Caco-2 (cell line): Measurements from ENCODE around the gene KIAA0513. TPM values are rescaled to one million over a fixed set of nuclear protein-coding genes. Genes with fewer than 3 reads are reported as not detected.

Experiments
- BruUV-seq: library from RNA; stranded (reverse); fragments of 400-500 nt; replicated peaks from 2 replicates; lab custom pipeline; 2021; lab: Mats Ljungman, UMichigan
- CTCF ChIA-PET: fragments of 300-600 bp; sonication (Branson Sonifier 250); formaldehyde crosslinking; loops from one replicate; lab custom pipeline; 2022; ENCODE audit warnings: antibody characterized with exemption; lab: Charles Lee
- POLR2A ChIA-PET: fragments of 300-600 bp; sonication (Branson Sonifier 250); formaldehyde crosslinking; loops from one replicate; lab custom pipeline; 2022; ENCODE audit warnings: antibody characterized with exemption; lab: Charles Lee
- DNase-seq, 2 experiments: peaks; one replicate each; pipeline versions ENCODE4 v3.0.0 to v3.0.0-alpha.2; 2020 to 2022
- H3K27me3 ChIP-seq: replicated peaks from 2 replicates; pipeline ENCODE4 v1.6.0; 2011; ENCODE audit warnings: low read length; ENCODE audit not compliant: control insufficient read depth, insufficient read depth
- H3K36me3 ChIP-seq: 2 replicates; pipeline ENCODE4 v1.5.1; 2011; ENCODE audit warnings: low read length; ENCODE audit not compliant: control insufficient read depth, insufficient read depth
- H3K4me1 ChIP-seq: fragments of 250-450 bp; sonication (Bioruptor Pico); 2 replicates; pipeline ENCODE4 v1.5.1; 2020; ENCODE audit warnings: mild to moderate bottlenecking
- H3K4me3 ChIP-seq: 2 replicates; pipeline ENCODE4 v1.5.1; 2011; ENCODE audit warnings: low read depth, mild to moderate bottlenecking, control low read depth, low read length
- H3K9me3 ChIP-seq: fragments of 250-450 bp; sonication (Bioruptor Pico); 2 replicates; pipeline ENCODE4 v1.5.1; 2020; ENCODE audit warnings: mild to moderate bottlenecking, moderate library complexity
- H3K27ac Mint-ChIP-seq: one replicate; pipeline ENCODE4 v1.8.0; 2022; ENCODE audit warnings: mixed read lengths; ENCODE audit not compliant: unreplicated experiment
- H3K27me3 Mint-ChIP-seq: one replicate; pipeline ENCODE4 v1.8.0; 2022; ENCODE audit warnings: mixed read lengths; ENCODE audit not compliant: insufficient read depth, unreplicated experiment
- H3K36me3 Mint-ChIP-seq: one replicate; pipeline ENCODE4 v1.8.0; 2022; ENCODE audit warnings: mild to moderate bottlenecking, mixed read lengths; ENCODE audit not compliant: insufficient read depth, unreplicated experiment
- H3K4me1 Mint-ChIP-seq: one replicate; pipeline ENCODE4 v1.8.0; 2022; ENCODE audit warnings: low read depth, mixed read lengths; ENCODE audit not compliant: unreplicated experiment
- H3K4me3 Mint-ChIP-seq: one replicate; pipeline ENCODE4 v1.8.0; 2022; ENCODE audit warnings: mild to moderate bottlenecking, moderate library complexity, mixed read lengths; ENCODE audit not compliant: unreplicated experiment
- H3K9me3 Mint-ChIP-seq: one replicate; pipeline ENCODE4 v1.8.0; 2022; ENCODE audit warnings: mixed read lengths; ENCODE audit not compliant: unreplicated experiment
- intact Hi-C: fragments of 100-400 bp; cut with micrococcal nuclease; formaldehyde crosslinking; loops from one replicate; pipeline ENCODE4 v1.10.0; 2022; ENCODE audit not compliant: unreplicated experiment
- total RNA-seq: library from RNA; stranded (reverse); gene quantifications from 2 replicates; pipeline ENCODE4 v1.2.3, GENCODE V29; 2022
- TF ChIP-seq, protein P1 (sequence below), 2 experiments: fragments of 200-600 bp in 1 of 2; IDR thresholded peaks; 1 replicate in 1 of 2; 2 replicates in 1 of 2; pipeline versions ENCODE4 v1.5.1 to v1.8.0; 2011 to 2022; ENCODE audit warnings: antibody characterized with exemption in 1 of 2, control low read depth in 1 of 2, inconsistent platforms in 1 of 2, low read depth in 1 of 2, low read length in 1 of 2, mild to moderate bottlenecking in 1 of 2, moderate library complexity in 1 of 2; ENCODE audit not compliant: insufficient read depth in 1 of 2, severe bottlenecking in 1 of 2, unreplicated experiment in 1 of 2

KIAA0513 gene
- total RNA-seq, 1 experiment from 2014 or later = 7.9 TPM

DNA sequence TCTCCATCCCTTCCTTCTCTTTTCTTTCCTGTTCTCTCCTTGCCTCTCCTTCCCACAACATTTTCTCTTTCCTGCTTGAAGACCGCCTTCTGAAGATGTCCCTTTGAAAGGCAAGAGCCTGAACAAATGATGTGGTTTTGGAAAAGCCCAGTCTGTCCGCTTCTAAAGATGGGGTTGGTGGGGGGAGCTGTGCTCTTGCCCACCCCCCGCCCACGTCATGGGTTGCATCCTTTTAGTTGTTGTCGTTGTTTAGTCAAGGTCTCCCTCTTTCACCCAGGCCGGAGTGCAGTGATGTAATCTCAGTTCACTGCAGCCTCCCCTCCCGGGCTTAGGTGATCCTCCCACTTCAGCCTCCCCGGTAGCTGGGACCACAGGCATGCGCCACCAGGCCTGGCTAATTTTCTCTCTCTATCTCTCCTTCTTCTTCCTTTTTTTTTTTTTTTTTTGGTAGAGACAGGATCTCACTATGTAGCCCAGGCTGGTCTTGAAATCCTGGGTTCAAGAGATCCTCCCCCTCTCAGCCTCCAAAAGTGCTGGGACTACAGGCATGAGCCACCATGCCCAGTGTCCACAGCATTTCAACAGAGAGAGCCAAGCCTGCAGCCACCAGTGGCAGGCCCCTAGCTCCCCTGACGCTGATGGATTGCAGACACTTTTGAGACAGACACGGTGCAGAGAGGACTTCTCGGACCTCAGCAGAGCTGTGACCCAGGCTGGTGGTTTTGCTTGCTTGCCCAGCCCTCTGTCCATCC, 110.7 kb downstream of the KIAA0513 start:
- ChIA-PET POLR2A (no interaction called here), CTCF (interaction anchor here (0.7 to 1.9 kb wide), 4 partner anchors 10 to 192 kb away, joined by 3 to 8 read pairs (median 4); no protein-coding TSS in a partner anchor)
- Histone ChIP-seq H3K36me3 (no peaks in the 10 kb centered on the region), H3K4me1 (peaks cover 13% of the 10 kb centered on the region), H3K4me3 (no peak overlapping the region), H3K27me3 (no peaks in the 10 kb centered on the region), H3K9me3 (no peaks in the 10 kb centered on the region)
- H3K9me3 Mint-ChIP-seq = no peaks in the 10 kb centered on the region
- H3K4me3 Mint-ChIP-seq = peak overlapping the region; percentile 67
- peaks cover 24% of the 10 kb centered on the region for H3K4me1 Mint-ChIP-seq
- H3K36me3 Mint-ChIP-seq = peaks cover 10% of the 10 kb centered on the region
- peak overlapping the region; percentile 19 for H3K27ac Mint-ChIP-seq
- no peaks in the 10 kb centered on the region for H3K27me3 Mint-ChIP-seq
- no peak for DNase-seq
- intact Hi-C loops = no loop called here
- no TSS peak for BruUV-seq
- TF ChIP-seq, protein P1, sequence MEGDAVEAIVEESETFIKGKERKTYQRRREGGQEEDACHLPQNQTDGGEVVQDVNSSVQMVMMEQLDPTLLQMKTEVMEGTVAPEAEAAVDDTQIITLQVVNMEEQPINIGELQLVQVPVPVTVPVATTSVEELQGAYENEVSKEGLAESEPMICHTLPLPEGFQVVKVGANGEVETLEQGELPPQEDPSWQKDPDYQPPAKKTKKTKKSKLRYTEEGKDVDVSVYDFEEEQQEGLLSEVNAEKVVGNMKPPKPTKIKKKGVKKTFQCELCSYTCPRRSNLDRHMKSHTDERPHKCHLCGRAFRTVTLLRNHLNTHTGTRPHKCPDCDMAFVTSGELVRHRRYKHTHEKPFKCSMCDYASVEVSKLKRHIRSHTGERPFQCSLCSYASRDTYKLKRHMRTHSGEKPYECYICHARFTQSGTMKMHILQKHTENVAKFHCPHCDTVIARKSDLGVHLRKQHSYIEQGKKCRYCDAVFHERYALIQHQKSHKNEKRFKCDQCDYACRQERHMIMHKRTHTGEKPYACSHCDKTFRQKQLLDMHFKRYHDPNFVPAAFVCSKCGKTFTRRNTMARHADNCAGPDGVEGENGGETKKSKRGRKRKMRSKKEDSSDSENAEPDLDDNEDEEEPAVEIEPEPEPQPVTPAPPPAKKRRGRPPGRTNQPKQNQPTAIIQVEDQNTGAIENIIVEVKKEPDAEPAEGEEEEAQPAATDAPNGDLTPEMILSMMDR (IDR thresholded peaks at IDR 0.05; ENCODE audit: insufficient read depth in 1 of 2, low read depth in 1 of 2, low read length in 1 of 2, severe bottlenecking in 1 of 2, unreplicated experiment in 1 of 2) = no peak

DNA sequence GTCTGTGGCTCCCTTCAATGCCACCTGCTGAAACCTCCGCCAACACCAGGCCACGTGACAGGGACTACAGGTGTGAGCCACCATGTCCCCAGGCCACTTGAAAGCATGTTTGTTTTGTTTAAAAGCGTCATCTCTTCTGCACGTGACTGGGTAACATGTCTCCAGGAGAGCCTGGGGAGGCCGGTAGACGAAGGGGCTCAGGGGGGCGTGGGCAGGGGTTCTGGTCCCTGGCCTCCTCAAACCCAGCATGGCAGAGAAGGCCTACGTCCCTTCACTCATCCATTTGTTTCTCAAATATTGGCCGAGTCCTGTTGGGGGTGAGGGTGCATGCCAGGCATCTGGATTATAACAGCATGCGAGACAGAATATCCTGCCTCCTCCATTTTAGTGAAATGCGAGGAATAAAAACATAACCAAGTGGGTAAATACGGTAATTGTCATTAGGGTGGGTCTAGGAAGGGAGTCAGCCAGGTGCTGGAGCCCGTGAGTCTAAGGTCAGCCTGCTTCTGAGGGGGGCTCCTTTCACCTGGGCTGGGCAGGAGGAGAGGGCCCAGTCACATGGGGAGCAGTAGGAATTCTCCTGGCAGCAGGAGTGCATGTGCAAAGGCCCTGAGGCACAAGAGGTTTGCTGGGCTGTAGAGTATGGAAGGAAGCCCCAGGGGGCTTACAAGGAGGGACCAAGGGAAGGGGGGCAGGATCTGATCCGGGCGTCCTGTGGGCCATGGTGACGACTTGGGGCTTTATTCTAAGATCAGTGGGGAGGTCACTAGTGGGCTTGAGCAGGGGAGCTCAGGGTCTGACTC, 111.4 kb downstream of the KIAA0513 start:
- peaks cover 10% of the 10 kb centered on the region for H3K36me3 Mint-ChIP-seq

More for the DNA sequence above, 111.4 kb downstream of the KIAA0513 start:
- POLR2A ChIA-PET = no interaction called here
- intact Hi-C loops = no loop called here
- Histone ChIP-seq H3K36me3 (no peaks in the 10 kb centered on the region), H3K4me3 (no peak overlapping the region), H3K4me1 (peaks cover 13% of the 10 kb centered on the region), H3K27me3 (no peaks in the 10 kb centered on the region), H3K9me3 (no peaks in the 10 kb centered on the region)
- peak overlapping the region; percentile 67 for H3K4me3 Mint-ChIP-seq
- H3K9me3 Mint-ChIP-seq = no peaks in the 10 kb centered on the region
- CTCF ChIA-PET = interaction anchor here (0.5 to 1.5 kb wide), 3 partner anchors 11 to 62 kb away, joined by 4 to 6 read pairs (median 6); no protein-coding TSS in a partner anchor
- no TSS peak for BruUV-seq
- no peak for DNase-seq
- peaks cover 24% of the 10 kb centered on the region for H3K4me1 Mint-ChIP-seq
- TF ChIP-seq, protein P1 (IDR thresholded peaks at IDR 0.05; ENCODE audit: insufficient read depth in 1 of 2, low read depth in 1 of 2, low read length in 1 of 2, severe bottlenecking in 1 of 2, unreplicated experiment in 1 of 2) = no peak
- H3K27ac Mint-ChIP-seq = peak overlapping the region; percentile 19
- H3K27me3 Mint-ChIP-seq = no peaks in the 10 kb centered on the region
